ENCODE results near the gene CXCL11. TPM values are rescaled to one million over a fixed set of nuclear protein-coding genes. Genes with fewer than 3 reads are reported as not detected.

CXCL11 gene
- total RNA-seq, 4 donors from 2014 or later = not detected

DNA sequence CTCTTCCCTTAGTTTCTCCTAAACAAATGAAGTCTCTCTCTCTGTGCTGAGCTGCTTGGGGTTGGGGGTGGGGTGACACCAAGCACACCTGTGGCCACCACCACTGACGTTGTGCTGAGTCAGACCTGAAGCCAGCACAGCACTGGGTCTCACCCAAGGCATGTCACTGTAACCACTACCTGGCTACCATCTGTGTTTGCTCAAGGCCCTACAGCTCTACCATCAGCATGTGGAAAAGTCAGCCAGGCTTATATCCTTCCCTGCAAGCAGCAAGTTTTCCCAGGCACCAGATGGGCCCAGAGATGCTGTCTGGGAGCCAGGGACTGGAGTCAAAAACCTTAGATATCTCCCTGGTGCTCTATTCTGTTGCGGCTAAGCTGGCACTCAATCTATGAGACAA, 19.5 kb downstream of the CXCL11 start:
- no peaks in the 10 kb centered on the region for H3K27me3 ChIP-seq
- H3K4me3 ChIP-seq = no peak overlapping the region
- TF ChIP-seq POLR2A (IDR thresholded peaks at IDR 0.05) = no peak
- TF ChIP-seq, protein P1, sequence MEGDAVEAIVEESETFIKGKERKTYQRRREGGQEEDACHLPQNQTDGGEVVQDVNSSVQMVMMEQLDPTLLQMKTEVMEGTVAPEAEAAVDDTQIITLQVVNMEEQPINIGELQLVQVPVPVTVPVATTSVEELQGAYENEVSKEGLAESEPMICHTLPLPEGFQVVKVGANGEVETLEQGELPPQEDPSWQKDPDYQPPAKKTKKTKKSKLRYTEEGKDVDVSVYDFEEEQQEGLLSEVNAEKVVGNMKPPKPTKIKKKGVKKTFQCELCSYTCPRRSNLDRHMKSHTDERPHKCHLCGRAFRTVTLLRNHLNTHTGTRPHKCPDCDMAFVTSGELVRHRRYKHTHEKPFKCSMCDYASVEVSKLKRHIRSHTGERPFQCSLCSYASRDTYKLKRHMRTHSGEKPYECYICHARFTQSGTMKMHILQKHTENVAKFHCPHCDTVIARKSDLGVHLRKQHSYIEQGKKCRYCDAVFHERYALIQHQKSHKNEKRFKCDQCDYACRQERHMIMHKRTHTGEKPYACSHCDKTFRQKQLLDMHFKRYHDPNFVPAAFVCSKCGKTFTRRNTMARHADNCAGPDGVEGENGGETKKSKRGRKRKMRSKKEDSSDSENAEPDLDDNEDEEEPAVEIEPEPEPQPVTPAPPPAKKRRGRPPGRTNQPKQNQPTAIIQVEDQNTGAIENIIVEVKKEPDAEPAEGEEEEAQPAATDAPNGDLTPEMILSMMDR (IDR thresholded peaks at IDR 0.05) = no peak
- DNase-seq = peak in 1 of 3 donors; percentile 53
- H3K36me3 ChIP-seq = no peaks in the 10 kb centered on the region
- H3K9me3 ChIP-seq = no peaks in the 10 kb centered on the region
- no peak overlapping the region for H3K27ac ChIP-seq
- peaks cover 0 to 14% (median 0%) of the 10 kb centered on the region in 4 donors for H3K4me1 ChIP-seq

DNA sequence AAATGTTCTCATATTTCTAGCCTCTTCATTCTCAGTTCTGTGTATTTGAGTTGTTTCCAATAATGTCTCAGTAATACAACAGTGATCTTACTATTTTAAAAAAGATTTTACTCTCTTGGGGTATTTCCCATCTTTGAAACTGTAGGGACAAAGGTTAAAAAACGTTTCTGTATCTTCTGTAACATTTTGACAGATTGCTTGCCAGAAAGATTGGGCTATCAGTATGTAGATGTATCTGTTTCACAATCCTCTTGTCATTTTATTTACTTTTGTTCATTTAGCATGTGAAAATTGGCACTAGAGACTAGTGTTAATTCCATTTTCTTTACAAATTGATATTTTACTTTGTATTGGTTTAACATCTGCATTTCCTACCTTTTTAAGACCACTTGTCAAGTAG, 22.3 kb downstream of the CXCL11 start:
- Histone ChIP-seq H3K27ac (no peak overlapping the region), H3K36me3 (no peaks in the 10 kb centered on the region), H3K4me3 (no peak overlapping the region), H3K4me1 (peaks cover 0 to 14% (median 0%) of the 10 kb centered on the region in 4 donors), H3K27me3 (no peaks in the 10 kb centered on the region), H3K9me3 (no peaks in the 10 kb centered on the region)
- DNase-seq = no peak
- no peak for TF ChIP-seq POLR2A (IDR thresholded peaks at IDR 0.05)
- TF ChIP-seq, protein P1 (IDR thresholded peaks at IDR 0.05) = no peak

DNA sequence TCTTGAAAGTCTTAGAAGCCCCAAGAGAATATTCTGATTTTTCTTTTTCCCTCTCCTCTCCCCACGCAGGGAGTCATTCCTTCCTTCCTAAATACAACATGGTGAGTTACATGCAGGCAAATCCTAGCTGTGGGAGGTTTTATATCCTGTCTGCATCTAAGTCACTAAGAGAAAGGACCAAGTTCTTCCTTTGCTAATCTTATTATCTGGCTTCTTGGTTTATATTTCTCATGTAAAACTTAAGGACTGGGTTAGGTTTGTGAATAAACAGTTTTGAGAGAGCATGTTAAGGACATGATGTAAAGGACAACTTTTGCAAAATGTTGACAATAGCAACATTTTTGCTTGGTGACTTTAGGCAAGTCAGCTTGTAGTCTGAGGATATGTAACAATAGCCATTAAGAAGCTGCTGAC, 23.5 kb downstream of the CXCL11 start:
- Histone ChIP-seq H3K4me3 (no peak overlapping the region), H3K9me3 (no peaks in the 10 kb centered on the region), H3K36me3 (no peaks in the 10 kb centered on the region), H3K4me1 (peaks cover 0 to 14% (median 0%) of the 10 kb centered on the region in 4 donors), H3K27ac (peak overlapping the region; percentile 14 to 74 (median 50)), H3K27me3 (no peaks in the 10 kb centered on the region)
- TF ChIP-seq, protein P1 (IDR thresholded peaks at IDR 0.05) = no peak
- no peak for TF ChIP-seq POLR2A (IDR thresholded peaks at IDR 0.05)
- no peak for DNase-seq

DNA sequence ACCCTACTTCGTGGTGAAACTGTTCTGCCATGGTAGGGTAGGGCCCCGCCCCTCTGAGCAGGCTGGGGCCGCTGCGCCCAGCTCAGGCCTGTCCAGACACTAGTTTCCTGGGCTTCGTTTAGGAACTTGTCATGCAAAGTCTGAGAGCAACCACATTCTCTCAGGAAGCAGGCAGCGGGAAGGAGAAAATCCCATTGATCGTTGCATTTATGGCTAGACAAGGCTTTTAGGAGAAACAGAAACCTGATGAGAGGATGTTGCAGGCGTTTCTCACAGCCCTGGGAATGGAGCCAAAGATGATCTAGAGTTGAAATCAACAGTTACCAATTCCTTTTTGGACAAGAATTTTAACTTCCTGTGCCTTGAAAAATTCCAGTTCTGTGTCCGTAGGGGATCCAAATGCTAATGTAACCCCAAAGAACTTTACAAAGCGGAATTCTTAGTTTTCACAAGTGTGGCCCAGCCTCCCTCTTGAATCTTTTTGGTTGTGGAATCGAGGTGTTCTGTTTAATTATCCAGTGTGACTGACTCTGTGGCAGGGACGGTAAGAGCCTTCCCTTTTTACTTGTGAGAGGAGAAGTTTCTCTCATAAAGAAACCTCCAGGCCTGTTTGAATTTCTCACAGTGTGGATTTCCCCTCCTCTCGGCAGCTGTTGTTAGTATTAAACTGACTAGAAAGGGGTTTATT, 24.0 kb downstream of the CXCL11 start:
- H3K9me3 ChIP-seq = no peaks in the 10 kb centered on the region
- TF ChIP-seq, protein P1 (IDR thresholded peaks at IDR 0.05) = no peak
- no peak for TF ChIP-seq POLR2A (IDR thresholded peaks at IDR 0.05)
- peaks cover 0 to 14% (median 0%) of the 10 kb centered on the region in 4 donors for H3K4me1 ChIP-seq
- peak overlapping the region in 2 of 4 donors; percentile 2 to 5 for H3K4me3 ChIP-seq
- H3K36me3 ChIP-seq = no peaks in the 10 kb centered on the region
- H3K27ac ChIP-seq = peak overlapping the region; percentile 14 to 74 (median 50)
- DNase-seq = no peak
- H3K27me3 ChIP-seq = no peaks in the 10 kb centered on the region

DNA sequence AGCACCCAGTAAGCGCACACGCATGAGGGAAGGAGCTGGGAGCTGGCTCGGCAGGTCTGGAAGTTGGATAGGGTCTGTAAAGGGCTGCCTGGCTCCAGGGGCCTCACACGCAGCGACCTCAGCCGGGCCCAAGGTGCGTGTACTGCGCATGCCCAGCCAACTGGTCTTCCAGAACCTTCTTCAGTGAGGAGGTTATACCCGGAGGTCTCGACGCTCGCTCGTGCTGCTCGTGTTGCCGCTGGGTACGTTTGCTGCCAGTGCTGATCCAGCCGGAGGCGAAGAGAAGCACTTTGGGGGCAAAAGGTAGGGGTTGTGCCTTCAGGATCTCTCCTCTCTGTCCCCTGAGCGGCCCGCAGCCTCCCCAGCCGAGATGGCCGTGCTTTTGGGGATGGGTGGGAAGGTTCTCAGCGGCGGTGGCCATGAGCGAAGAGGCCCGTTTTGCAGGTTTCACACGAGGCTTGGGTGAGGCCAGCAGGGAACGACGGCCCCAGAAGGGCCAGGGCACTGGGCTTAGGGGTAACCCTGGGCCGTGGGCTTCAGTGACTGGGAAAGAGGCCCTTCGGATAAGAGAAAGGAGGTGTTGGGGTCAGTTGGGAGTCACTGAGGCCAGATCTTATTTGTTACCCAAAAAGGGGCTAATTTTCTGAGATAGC, 24.7 kb downstream of the CXCL11 start:
- H3K9me3 ChIP-seq = no peaks in the 10 kb centered on the region
- peak overlapping the region in 3 of 4 donors; percentile 34 to 74 (median 67) for H3K27ac ChIP-seq
- H3K27me3 ChIP-seq = no peaks in the 10 kb centered on the region
- H3K4me3 ChIP-seq = no peak overlapping the region
- H3K4me1 ChIP-seq = peaks cover 0 to 14% (median 0%) of the 10 kb centered on the region in 4 donors
- TF ChIP-seq, protein P1 (IDR thresholded peaks at IDR 0.05) = no peak
- no peak for TF ChIP-seq POLR2A (IDR thresholded peaks at IDR 0.05)
- no peaks in the 10 kb centered on the region for H3K36me3 ChIP-seq
- DNase-seq = no peak

Data from Peyer's patch (tissue), 4 donors.